HEK293T (cell line): Measurements from ENCODE around the gene MAGEA8.

ENCODE experiments used
- BHLHE40 ChIP-seq: fragments of 450-650 bp; IDR thresholded peaks from 2 replicates; pipeline ENCODE4 v1.6.1; 2016; ENCODE audit warnings: mild to moderate bottlenecking, moderate library complexity, borderline replicate concordance
- FOXA1 ChIP-seq: fragments of 450-650 bp; IDR thresholded peaks from 2 replicates; pipeline ENCODE4 v1.6.1; 2016; ENCODE audit warnings: mild to moderate bottlenecking
- L3MBTL2 ChIP-seq: fragments of 450-650 bp; conservative IDR thresholded peaks from 2 replicates; pipeline ENCODE4 v1.6.1; 2016; ENCODE audit warnings: mild to moderate bottlenecking
- ZNF384 ChIP-seq: fragments of 450-650 bp; IDR thresholded peaks from 2 replicates; pipeline ENCODE4 v1.6.1; 2016

DNA sequence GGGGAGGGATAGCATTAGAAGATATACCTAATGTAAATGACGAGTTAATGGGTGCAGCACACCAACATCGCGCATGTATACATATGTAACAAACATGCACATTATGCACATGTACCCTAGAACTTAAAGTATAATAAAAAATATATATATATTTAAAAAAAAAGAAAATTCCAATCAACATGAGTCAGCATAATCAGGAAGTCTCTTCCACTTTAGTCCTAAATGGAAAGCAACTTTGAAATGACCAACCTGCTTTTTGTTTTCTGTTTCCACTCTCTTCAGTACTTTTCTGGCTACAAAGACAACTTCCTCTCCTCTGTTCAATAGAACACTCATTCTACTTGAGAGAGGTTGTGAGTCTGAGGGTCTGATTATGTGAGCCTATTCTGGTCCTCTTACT, 13.5 kb upstream of the MAGEA8 start:
- TF ChIP-seq FOXA1 (no peak), BHLHE40 (no peak), L3MBTL2 (no peak), ZNF384 (no peak)
